ENCODE measurements around the gene SLC5A12. TPM values are rescaled to one million over a fixed set of nuclear protein-coding genes. Genes with fewer than 3 reads are reported as not detected.
"Not testable (repeated sequence)": the region's sequence is repeated elsewhere in the genome, so short reads cannot be mapped to it uniquely, and the experiment has no call there.

Gene SLC5A12
- polyA plus RNA-seq, 1 donor from 2014 or later = not detected

DNA sequence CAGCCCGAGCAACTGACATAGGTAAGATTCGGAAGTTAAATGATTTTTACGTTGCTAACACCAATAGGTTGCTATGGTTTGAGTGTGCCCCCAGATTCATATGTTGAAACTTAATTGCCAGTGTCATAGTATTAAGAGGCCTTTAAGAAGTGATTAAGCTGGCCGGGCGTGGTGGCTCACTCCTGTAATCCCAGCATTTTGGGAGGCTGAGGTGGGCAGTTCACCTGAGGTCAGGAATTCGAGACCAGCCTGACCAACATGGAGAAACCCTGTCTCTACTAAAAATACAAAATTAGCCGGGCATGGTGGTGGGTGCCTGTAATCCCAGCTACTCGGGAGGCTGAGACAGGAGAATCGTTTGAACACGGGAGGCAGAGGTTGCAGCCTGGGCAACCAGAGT is 78.5 kb downstream of the SLC5A12 start:
- not testable (repeated sequence) for H3K36me3 ChIP-seq (ENCODE audit: insufficient read depth, low read length); H3K9me2 ChIP-seq (ENCODE audit: insufficient read depth, low read length); H3F3A ChIP-seq (ENCODE audit: insufficient read depth, low read length, poor library complexity, severe bottlenecking); H4K20me1 ChIP-seq (ENCODE audit: insufficient read depth); H2AFZ ChIP-seq (ENCODE audit: low read depth, low read length); H3K27ac ChIP-seq (ENCODE audit: low read length); H3K9me3 ChIP-seq (ENCODE audit: low read length); H3K9ac ChIP-seq (ENCODE audit: low read length); H3K4me2 ChIP-seq (ENCODE audit: low read length); H3K4me3 ChIP-seq (ENCODE audit: low read length); H3K79me2 ChIP-seq (replicated peaks; ENCODE audit: insufficient read depth, low read length); H3K27me3 ChIP-seq (ENCODE audit: insufficient read depth, low read depth, low read length)

DNA sequence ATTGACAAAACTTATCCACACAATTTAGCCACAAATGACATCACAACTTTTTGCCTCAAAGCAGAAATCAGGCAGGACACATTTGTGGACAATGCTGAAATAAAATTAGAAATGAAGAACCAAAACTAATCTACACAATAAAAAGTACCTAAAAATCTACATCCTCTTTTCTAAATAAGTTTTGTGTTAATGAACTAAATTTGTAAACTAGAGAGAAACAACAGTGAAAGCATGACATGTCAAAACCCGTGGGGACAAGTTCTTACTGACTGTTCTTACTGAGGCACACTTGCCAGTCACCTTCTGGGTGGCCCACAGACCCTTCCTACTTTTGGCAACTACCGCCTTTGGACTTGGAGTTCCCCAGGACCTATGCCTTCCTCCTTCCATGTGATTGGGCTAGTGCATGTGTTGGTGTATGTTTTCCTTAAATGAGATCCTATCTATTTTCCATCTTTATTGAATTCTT is 89.1 kb downstream of the SLC5A12 start:
- Histone ChIP-seq H3F3A (ENCODE audit: insufficient read depth, low read length, poor library complexity, severe bottlenecking) (no peaks in the 10 kb centered on the region), H3K4me3 (ENCODE audit: low read length) (no peak overlapping the region)
- TF ChIP-seq, protein P1, sequence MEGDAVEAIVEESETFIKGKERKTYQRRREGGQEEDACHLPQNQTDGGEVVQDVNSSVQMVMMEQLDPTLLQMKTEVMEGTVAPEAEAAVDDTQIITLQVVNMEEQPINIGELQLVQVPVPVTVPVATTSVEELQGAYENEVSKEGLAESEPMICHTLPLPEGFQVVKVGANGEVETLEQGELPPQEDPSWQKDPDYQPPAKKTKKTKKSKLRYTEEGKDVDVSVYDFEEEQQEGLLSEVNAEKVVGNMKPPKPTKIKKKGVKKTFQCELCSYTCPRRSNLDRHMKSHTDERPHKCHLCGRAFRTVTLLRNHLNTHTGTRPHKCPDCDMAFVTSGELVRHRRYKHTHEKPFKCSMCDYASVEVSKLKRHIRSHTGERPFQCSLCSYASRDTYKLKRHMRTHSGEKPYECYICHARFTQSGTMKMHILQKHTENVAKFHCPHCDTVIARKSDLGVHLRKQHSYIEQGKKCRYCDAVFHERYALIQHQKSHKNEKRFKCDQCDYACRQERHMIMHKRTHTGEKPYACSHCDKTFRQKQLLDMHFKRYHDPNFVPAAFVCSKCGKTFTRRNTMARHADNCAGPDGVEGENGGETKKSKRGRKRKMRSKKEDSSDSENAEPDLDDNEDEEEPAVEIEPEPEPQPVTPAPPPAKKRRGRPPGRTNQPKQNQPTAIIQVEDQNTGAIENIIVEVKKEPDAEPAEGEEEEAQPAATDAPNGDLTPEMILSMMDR (IDR thresholded peaks at IDR 0.05; ENCODE audit: poor library complexity, severe bottlenecking) = no peak
- TF ChIP-seq RAD21 (conservative IDR thresholded peaks at IDR 0.05) (no peak), EZH2 (IDR thresholded peaks at IDR 0.05; ENCODE audit: borderline replicate concordance, insufficient read depth, low read length, poor library complexity, severe bottlenecking) (no peak), EP300 (conservative IDR thresholded peaks at IDR 0.05; ENCODE audit: poor library complexity, severe bottlenecking) (no peak), TAF1 (IDR thresholded peaks at IDR 0.05; ENCODE audit: low read depth) (no peak), SMC3 (conservative IDR thresholded peaks at IDR 0.05; ENCODE audit: poor library complexity) (no peak), POLR2AphosphoS5 (IDR thresholded peaks at IDR 0.05) (no peak), MXI1 (conservative IDR thresholded peaks at IDR 0.05; ENCODE audit: poor library complexity, severe bottlenecking) (no peak)
- TF ChIP-seq, protein P2, sequence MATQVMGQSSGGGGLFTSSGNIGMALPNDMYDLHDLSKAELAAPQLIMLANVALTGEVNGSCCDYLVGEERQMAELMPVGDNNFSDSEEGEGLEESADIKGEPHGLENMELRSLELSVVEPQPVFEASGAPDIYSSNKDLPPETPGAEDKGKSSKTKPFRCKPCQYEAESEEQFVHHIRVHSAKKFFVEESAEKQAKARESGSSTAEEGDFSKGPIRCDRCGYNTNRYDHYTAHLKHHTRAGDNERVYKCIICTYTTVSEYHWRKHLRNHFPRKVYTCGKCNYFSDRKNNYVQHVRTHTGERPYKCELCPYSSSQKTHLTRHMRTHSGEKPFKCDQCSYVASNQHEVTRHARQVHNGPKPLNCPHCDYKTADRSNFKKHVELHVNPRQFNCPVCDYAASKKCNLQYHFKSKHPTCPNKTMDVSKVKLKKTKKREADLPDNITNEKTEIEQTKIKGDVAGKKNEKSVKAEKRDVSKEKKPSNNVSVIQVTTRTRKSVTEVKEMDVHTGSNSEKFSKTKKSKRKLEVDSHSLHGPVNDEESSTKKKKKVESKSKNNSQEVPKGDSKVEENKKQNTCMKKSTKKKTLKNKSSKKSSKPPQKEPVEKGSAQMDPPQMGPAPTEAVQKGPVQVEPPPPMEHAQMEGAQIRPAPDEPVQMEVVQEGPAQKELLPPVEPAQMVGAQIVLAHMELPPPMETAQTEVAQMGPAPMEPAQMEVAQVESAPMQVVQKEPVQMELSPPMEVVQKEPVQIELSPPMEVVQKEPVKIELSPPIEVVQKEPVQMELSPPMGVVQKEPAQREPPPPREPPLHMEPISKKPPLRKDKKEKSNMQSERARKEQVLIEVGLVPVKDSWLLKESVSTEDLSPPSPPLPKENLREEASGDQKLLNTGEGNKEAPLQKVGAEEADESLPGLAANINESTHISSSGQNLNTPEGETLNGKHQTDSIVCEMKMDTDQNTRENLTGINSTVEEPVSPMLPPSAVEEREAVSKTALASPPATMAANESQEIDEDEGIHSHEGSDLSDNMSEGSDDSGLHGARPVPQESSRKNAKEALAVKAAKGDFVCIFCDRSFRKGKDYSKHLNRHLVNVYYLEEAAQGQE (IDR thresholded peaks at IDR 0.05; ENCODE audit: borderline replicate concordance) = no peak

DNA sequence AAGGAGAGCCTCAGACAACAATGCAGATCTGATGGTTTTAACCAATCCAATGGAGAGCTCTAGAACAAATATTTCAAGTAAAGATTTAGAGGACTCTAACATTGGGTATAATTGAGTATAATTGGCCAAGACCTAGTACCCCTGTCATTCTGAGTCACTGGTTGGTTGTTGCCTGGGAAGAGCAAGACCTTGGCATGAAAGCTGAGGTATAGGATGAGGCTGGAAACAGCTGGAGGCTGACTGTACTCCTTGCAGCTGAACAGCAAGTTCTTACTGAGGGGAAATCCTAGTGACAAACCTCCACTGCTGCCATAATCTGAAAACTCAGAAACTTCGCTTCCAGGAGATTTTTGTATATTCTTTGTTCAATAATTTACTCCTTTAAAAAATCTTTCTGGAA is 95.5 kb downstream of the SLC5A12 start:
- H3F3A ChIP-seq (ENCODE audit: insufficient read depth, low read length, poor library complexity, severe bottlenecking) = no peaks in the 10 kb centered on the region
- no peak overlapping the region for H3K27ac ChIP-seq (ENCODE audit: low read length)
- TF ChIP-seq EP300 (conservative IDR thresholded peaks at IDR 0.05; ENCODE audit: poor library complexity, severe bottlenecking) (no peak), POLR2AphosphoS5 (IDR thresholded peaks at IDR 0.05) (no peak), SMC3 (conservative IDR thresholded peaks at IDR 0.05; ENCODE audit: poor library complexity) (no peak), TAF1 (IDR thresholded peaks at IDR 0.05; ENCODE audit: low read depth) (no peak), RAD21 (conservative IDR thresholded peaks at IDR 0.05) (no peak)
- no peak overlapping the region for H3K4me3 ChIP-seq (ENCODE audit: low read length)
- no peaks in the 10 kb centered on the region for H3K9me3 ChIP-seq (ENCODE audit: low read length)
- H2AFZ ChIP-seq (ENCODE audit: low read depth, low read length) = no peak overlapping the region
- no peaks in the 10 kb centered on the region for H3K9me2 ChIP-seq (ENCODE audit: insufficient read depth, low read length)
- H3K4me2 ChIP-seq (ENCODE audit: low read length) = no peak overlapping the region
- H3K9ac ChIP-seq (ENCODE audit: low read length) = no peak overlapping the region
- no peaks in the 10 kb centered on the region for H4K20me1 ChIP-seq (ENCODE audit: insufficient read depth)
- H3K27me3 ChIP-seq (ENCODE audit: insufficient read depth, low read depth, low read length) = no peaks in the 10 kb centered on the region
- H3K36me3 ChIP-seq (ENCODE audit: insufficient read depth, low read length) = no peaks in the 10 kb centered on the region
- H3K79me2 ChIP-seq (replicated peaks; ENCODE audit: insufficient read depth, low read length) = no peaks in the 10 kb centered on the region

More for the DNA sequence above, 89.1 kb downstream of the SLC5A12 start:
- Histone ChIP-seq H3K27me3 (ENCODE audit: insufficient read depth, low read depth, low read length) (no peaks in the 10 kb centered on the region), H3K79me2 (replicated peaks; ENCODE audit: insufficient read depth, low read length) (no peaks in the 10 kb centered on the region), H3K9ac (ENCODE audit: low read length) (no peak overlapping the region), H4K20me1 (ENCODE audit: insufficient read depth) (no peaks in the 10 kb centered on the region), H3K4me2 (ENCODE audit: low read length) (no peak overlapping the region), H3K9me3 (ENCODE audit: low read length) (no peaks in the 10 kb centered on the region), H3K27ac (ENCODE audit: low read length) (no peak overlapping the region), H3K36me3 (ENCODE audit: insufficient read depth, low read length) (no peaks in the 10 kb centered on the region), H3K9me2 (ENCODE audit: insufficient read depth, low read length) (no peaks in the 10 kb centered on the region), H2AFZ (ENCODE audit: low read depth, low read length) (no peak overlapping the region)

Data from neural cell (in vitro differentiated cells).